CD4-positive, alpha-beta T cell (primary cell): ENCODE results near the gene ATN1. TPM values are rescaled to one million over a fixed set of nuclear protein-coding genes. Genes with fewer than 3 reads are reported as not detected.
"Not testable (repeated sequence)": the region's sequence is repeated elsewhere in the genome, so short reads cannot be mapped to it uniquely, and the experiment has no call there.

Experiments
- ATAC-seq: fragments of 200-7000 bp; cut with Tn5 transposase; one replicate; pipeline ENCODE4 v1.10.0; 2022; ENCODE audit warnings: mild to moderate bottlenecking; ENCODE audit not compliant: poor library complexity
- CTCF ChIA-PET: fragments of 350-600 bp; sonication (Branson Sonifier 250); formaldehyde crosslinking; loops from one replicate; lab custom pipeline; 2021; ENCODE audit warnings: antibody characterized with exemption, inconsistent platforms; lab: Charles Lee
- POLR2A ChIA-PET: fragments of 350-600 bp; sonication (Branson Sonifier 250); formaldehyde crosslinking; loops from one replicate; lab custom pipeline; 2021; ENCODE audit warnings: antibody characterized with exemption, inconsistent platforms; lab: Charles Lee
- DNase-seq, 14 experiments: peaks; one replicate each; pipeline ENCODE4 v3.0.0-alpha.2; 2013 to 2020; ENCODE audit warnings: mixed read lengths in 2 of 14
- H3K27ac ChIP-seq, 2 donors: one replicate each; pipeline versions ENCODE4 v1.5.1 to v1.7.0; 2013; ENCODE audit warnings: low read length in 2 of 2, low read depth in 1 of 2, mild to moderate bottlenecking in 1 of 2
- H3K27me3 ChIP-seq, 2 experiments: 1 replicate in 1 of 2; 2 replicates in 1 of 2; pipeline versions ENCODE4 v1.6.1 to v1.7.0; 2013; ENCODE audit warnings: low read length in 2 of 2, control low read depth in 1 of 2, mild to moderate bottlenecking in 1 of 2, moderate library complexity in 1 of 2; ENCODE audit not compliant: insufficient read depth in 2 of 2, control insufficient read depth in 1 of 2
- H3K36me3 ChIP-seq: one replicate; pipeline ENCODE4 v1.6.1; 2013; ENCODE audit warnings: low read length, control low read depth; ENCODE audit not compliant: insufficient read depth
- H3K4me1 ChIP-seq: one replicate; pipeline ENCODE4 v1.6.1; 2013; ENCODE audit warnings: low read length, control low read depth; ENCODE audit not compliant: insufficient read depth
- H3K4me3 ChIP-seq: one replicate; pipeline ENCODE4 v1.5.1; 2013; ENCODE audit warnings: mild to moderate bottlenecking, low read length, moderate library complexity
- H3K9me3 ChIP-seq, 2 experiments: 1 replicate in 1 of 2; 2 replicates in 1 of 2; pipeline versions ENCODE4 v1.6.1 to v1.7.0; 2013; ENCODE audit warnings: low read length in 2 of 2, mild to moderate bottlenecking in 2 of 2, control low read depth in 1 of 2, moderate library complexity in 1 of 2; ENCODE audit not compliant: control insufficient read depth in 1 of 2, insufficient read depth in 1 of 2
- H3K27ac Mint-ChIP-seq: one replicate; pipeline ENCODE4 v1.8.0; 2020; ENCODE audit warnings: mixed read lengths
- H3K27me3 Mint-ChIP-seq: one replicate; pipeline ENCODE4 v1.8.0; 2021; ENCODE audit warnings: mixed read lengths
- H3K36me3 Mint-ChIP-seq: one replicate; pipeline ENCODE4 v1.8.0; 2021; ENCODE audit warnings: low read depth, mixed read lengths
- H3K4me1 Mint-ChIP-seq: one replicate; pipeline ENCODE4 v1.8.0; 2021; ENCODE audit warnings: low read depth, mixed read lengths
- H3K4me3 Mint-ChIP-seq: one replicate; pipeline ENCODE4 v1.8.0; 2020; ENCODE audit warnings: mild to moderate bottlenecking, mixed read lengths
- H3K9me3 Mint-ChIP-seq: one replicate; pipeline ENCODE4 v1.8.0; 2020; ENCODE audit warnings: mixed read lengths
- CTCF ChIP-seq: fragments of 200-600 bp; IDR thresholded peaks from one replicate; pipeline ENCODE4 v1.8.0; 2022; ENCODE audit warnings: antibody characterized with exemption, mild to moderate bottlenecking
- intact Hi-C, 2 experiments: fragments of 100-400 bp; cut with DNase I in 1 of 2; cut with micrococcal nuclease in 1 of 2; formaldehyde crosslinking; loops; one replicate each; pipeline versions ENCODE4 v1.15.1 to v1.9.0; 2023 to 2025; cut with DNase I, micrococcal nuclease
- polyA plus RNA-seq, 2 donors: library from polyadenylated mRNA; unstranded; fragments of 120-200 nt; gene quantifications; one replicate each; pipeline ENCODE4 v1.2.1, GENCODE V29; 2013
- total RNA-seq, 174 experiments: library from RNA in 2 of 174; stranded (reverse) in 2 of 174; gene quantifications; one replicate each; pipeline ENCODE4 v1.2.3 and lab custom pipeline; 2021 to 2026

The ATN1 gene
- total RNA-seq, result 10 to 100 TPM; 28.7 to 29.6 TPM
- polyA plus RNA-seq (2013, experiment 1 of 2), result 16.9 TPM
- 32.1 TPM for polyA plus RNA-seq (2013, experiment 2 of 2)
- 2.1 to 85.1 (median 10.0) reads per million in 172 experiments for total RNA-seq (lab: John Stamatoyannopoulos, UW)

GRCh38 chr12:6927379-6928021, at the start of gene ATN1:
Gene ATN1, plus strand, starts transcription at chr12:6927959. Its CDS starts 6,043 bp downstream, at chr12:6934002.
- H3K4me1 ChIP-seq, result peaks cover 49% of the 10 kb centered on the region
- Mint-ChIP-seq H3K4me1 (peaks cover 56% of the 10 kb centered on the region), H3K27me3 (no peaks in the 10 kb centered on the region), H3K27ac (peak within 1 kb of the TSS; percentile 87), H3K36me3 (peaks cover 15% of the 10 kb centered on the region), H3K4me3 (peak within 1 kb of the TSS; percentile 95), H3K9me3 (no peaks in the 10 kb centered on the region)
- peaks cover 16% of the 10 kb centered on the region for H3K36me3 ChIP-seq
- ATAC-seq (peak; percentile 41), DNase-seq (peak in 7 of 14 experiments; percentile 33 to 69 (median 54))
- peak within 1 kb of the TSS; percentile 79 to 82 for H3K27ac ChIP-seq
- intact Hi-C loops, result no loop called here
- no peaks in the 10 kb centered on the region for H3K27me3 ChIP-seq
- ChIA-PET POLR2A (interaction anchor here (0.7 to 6.4 kb wide), 8 partner anchors 9 to 181 kb away, joined by 3 to 76 read pairs (median 9); partner anchors contain the start of genes C12orf57, ENO2, PTPN6 and RNU7-1), CTCF (interaction anchor here (0.6 to 4.0 kb wide), 7 partner anchors 10 to 160 kb away, joined by 3 to 26 read pairs (median 3); partner anchors contain the start of gene LPCAT3)
- no peak for TF ChIP-seq CTCF
- H3K9me3 ChIP-seq, result no peaks in the 10 kb centered on the region
- peak within 1 kb of the TSS; percentile 65 for H3K4me3 ChIP-seq

GRCh38 chr12:6879824-6880223, 47.9 kb upstream of the ATN1 start:
- H3K4me1 Mint-ChIP-seq, ATAC-seq: not testable (repeated sequence)

GRCh38 chr12:6883252-6883651, 44.5 kb upstream of the ATN1 start:
- TF ChIP-seq CTCF, result no peak
- ATAC-seq (no peak), DNase-seq (no peak)
- Mint-ChIP-seq H3K9me3 (no peaks in the 10 kb centered on the region), H3K27me3 (no peaks in the 10 kb centered on the region), H3K36me3 (no peaks in the 10 kb centered on the region), H3K27ac (no peak overlapping the region), H3K4me3 (no peak overlapping the region), H3K4me1 (no peaks in the 10 kb centered on the region)
- no peaks in the 10 kb centered on the region for H3K9me3 ChIP-seq
- CTCF ChIA-PET, result interaction anchor here (1.1 to 2.9 kb wide), 4 partner anchors 8 to 126 kb away, joined by 3 to 15 read pairs (median 6); partner anchors contain the start of gene SPSB2
- H3K4me3 ChIP-seq, result no peak overlapping the region
- no peaks in the 10 kb centered on the region for H3K4me1 ChIP-seq
- intact Hi-C loops, result no loop called here
- no peak overlapping the region for H3K27ac ChIP-seq
- H3K36me3 ChIP-seq, result peaks cover 11% of the 10 kb centered on the region
- H3K27me3 ChIP-seq, result no peaks in the 10 kb centered on the region
- POLR2A ChIA-PET, result interaction anchor here (3.1 kb wide), 1 partner anchor 10 kb away, joined by 14 read pairs; the partner anchor contains the start of gene SPSB2

More at GRCh38 chr12:6879824-6880223, 47.9 kb upstream of the ATN1 start:
- H3K27me3 ChIP-seq, CTCF ChIA-PET, intact Hi-C loops, H3K36me3 Mint-ChIP-seq, H3K4me1 ChIP-seq, H3K9me3 Mint-ChIP-seq, H3K27ac ChIP-seq, POLR2A ChIA-PET, H3K27ac Mint-ChIP-seq, H3K27me3 Mint-ChIP-seq, H3K4me3 Mint-ChIP-seq, H3K9me3 ChIP-seq, H3K4me3 ChIP-seq, DNase-seq: not testable (repeated sequence)
- peaks cover 11% of the 10 kb centered on the region for H3K36me3 ChIP-seq
